Spleen (tissue), 7 donors: Measurements from ENCODE around the gene UPK1A.
A peak's percentile ranks its signal among the peaks of the same experiment; 100 is the strongest.

ENCODE experiments used
- POLR2AphosphoS5 ChIP-seq, 3 donors: sonication (generic); formaldehyde crosslinking; IDR thresholded peaks; one replicate each; pipeline ENCODE4 v1.5.1; 2017; ENCODE audit warnings: antibody characterized with exemption in 3 of 3
- TF ChIP-seq, protein P1 (sequence below), 11 experiments: fragments of 200-600 bp in 7 of 11; fragments of 450-650 bp in 4 of 11; sonication (generic) in 4 of 11; IDR thresholded peaks in 8 of 11; conservative IDR thresholded peaks in 3 of 11; 1 replicate in 7 of 11; 2 replicates in 4 of 11; pipeline versions ENCODE4 v1.4.0 to v1.8.0; 2016 to 2021; ENCODE audit warnings: antibody characterized with exemption in 11 of 11, inconsistent platforms in 4 of 11, mild to moderate bottlenecking in 1 of 11
- donor health status: DM: no; HTN: no; CAD: no; lungs with moderate emphysema.
- donor health status: DM: no; HTN: no; CAD: no.
- donor health status: DM: no; HTN: no; CAD: no.

DNA sequence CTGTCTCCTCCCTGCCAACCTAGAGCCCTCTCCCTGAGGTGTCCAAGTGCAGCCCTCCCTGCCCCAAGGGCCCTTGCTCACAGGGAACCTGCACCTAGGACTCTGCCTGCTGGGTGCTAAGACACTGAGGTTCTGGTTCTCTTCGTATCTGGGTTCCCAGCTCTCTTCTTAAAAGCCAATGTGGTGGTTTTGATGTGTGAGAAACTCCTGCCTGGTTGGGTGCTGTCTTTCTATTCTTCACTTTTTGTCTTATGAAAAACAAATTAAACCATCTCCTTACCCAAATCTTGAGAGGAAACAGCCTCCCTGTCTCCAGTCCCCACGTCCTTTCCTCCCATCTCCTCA is 47.2 kb downstream of the UPK1A start:
- TF ChIP-seq, protein P1, sequence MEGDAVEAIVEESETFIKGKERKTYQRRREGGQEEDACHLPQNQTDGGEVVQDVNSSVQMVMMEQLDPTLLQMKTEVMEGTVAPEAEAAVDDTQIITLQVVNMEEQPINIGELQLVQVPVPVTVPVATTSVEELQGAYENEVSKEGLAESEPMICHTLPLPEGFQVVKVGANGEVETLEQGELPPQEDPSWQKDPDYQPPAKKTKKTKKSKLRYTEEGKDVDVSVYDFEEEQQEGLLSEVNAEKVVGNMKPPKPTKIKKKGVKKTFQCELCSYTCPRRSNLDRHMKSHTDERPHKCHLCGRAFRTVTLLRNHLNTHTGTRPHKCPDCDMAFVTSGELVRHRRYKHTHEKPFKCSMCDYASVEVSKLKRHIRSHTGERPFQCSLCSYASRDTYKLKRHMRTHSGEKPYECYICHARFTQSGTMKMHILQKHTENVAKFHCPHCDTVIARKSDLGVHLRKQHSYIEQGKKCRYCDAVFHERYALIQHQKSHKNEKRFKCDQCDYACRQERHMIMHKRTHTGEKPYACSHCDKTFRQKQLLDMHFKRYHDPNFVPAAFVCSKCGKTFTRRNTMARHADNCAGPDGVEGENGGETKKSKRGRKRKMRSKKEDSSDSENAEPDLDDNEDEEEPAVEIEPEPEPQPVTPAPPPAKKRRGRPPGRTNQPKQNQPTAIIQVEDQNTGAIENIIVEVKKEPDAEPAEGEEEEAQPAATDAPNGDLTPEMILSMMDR (IDR thresholded peaks at IDR 0.05 in 8 of 11, conservative IDR thresholded peaks at IDR 0.05 in 3 of 11), result no peak
- peak in 1 of 3 donors; percentile 0 for TF ChIP-seq POLR2AphosphoS5 (IDR thresholded peaks at IDR 0.05)
